ENCODE data around the gene GRXCR1. TPM values are rescaled to one million over a fixed set of nuclear protein-coding genes. Genes with fewer than 3 reads are reported as not detected.

Gene GRXCR1
- total and polyA plus RNA-seq, 2 of the 4 experiments (the other 2 are of a cell fraction) = not detected

Small RNAs within 50 kb of the gene (microRNA-seq; reads per million reads assigned to microRNA genes)
- not detected for gene RN7SKP82 (ENCODE audit: insufficient read depth, insufficient read length)

Small RNAs within 50 kb of the gene (small RNA-seq; reads per million reads assigned to genes)
- gene RN7SKP82 = 0 reads per million in 5 experiments

Other genes with a start within 250 kb of the GRXCR1 start
- 0.36 and 0.83 TPM in 2 replicates for gene ATP8A1, start 235.6 kb upstream of the GRXCR1 start, total RNA-seq (2012; rRNA removed)
- gene ATP8A1, start 235.6 kb upstream of the GRXCR1 start, polyA plus RNA-seq (2012; rRNA removed) = 0.12 and 0.13 TPM in 2 replicates

Data from IMR-90 (cell line).